GM08714 (cell line): ENCODE results near the gene SLC37A1.

Experiments
- H3K4me3 ChIP-seq: fragments of 200-500 bp; sonication (Bioruptor generic); 2 replicates; pipeline ENCODE4 v1.5.1; 2014; ENCODE audit warnings: mild to moderate bottlenecking, low read length, inconsistent platforms
- ZNF274 ChIP-seq: IDR thresholded peaks from 2 replicates; pipeline ENCODE4 v1.6.1; 2012; ENCODE audit warnings: mild to moderate bottlenecking, low read depth, low read length

Gene SLC37A1

GRCh38 chr21:42568376-42568775 is 54.7 kb downstream of the SLC37A1 start:
- H3K4me3 ChIP-seq: no peak overlapping the region
- no peak for TF ChIP-seq ZNF274

- no peak overlapping the region for H3K4me3 ChIP-seq
- TF ChIP-seq ZNF274: no peak
Observed at GRCh38 chr21:42568866-42569731, 55.4 kb downstream of the SLC37A1 start.

DNA sequence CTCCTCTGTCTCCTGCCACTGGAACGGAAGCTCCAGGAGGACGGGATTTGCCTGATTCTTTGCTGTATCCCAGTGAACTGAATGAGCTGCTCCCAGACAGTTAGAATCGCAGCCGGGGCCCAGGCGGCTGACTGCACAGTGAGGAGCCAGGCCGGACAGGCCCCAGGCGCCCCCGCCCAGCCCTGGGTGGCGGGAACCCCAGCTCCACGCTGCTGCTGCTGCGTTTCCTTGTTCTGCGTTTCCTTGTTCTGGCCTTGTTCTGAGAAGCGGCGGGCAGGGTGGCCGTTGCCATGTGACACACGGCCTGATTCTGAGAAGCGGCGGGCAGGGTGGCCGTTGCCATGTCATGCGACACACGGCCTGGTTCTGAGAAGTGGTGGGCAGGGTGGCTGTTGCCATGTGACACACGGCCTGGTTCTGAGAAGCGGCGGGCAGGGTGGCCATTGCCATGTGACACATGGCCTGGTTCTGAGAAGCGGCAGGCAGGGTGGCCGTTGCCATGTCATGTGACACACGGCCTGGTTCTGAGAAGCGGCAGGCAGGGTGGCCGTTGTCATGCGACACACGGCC is 56.2 kb downstream of the SLC37A1 start:
- H3K4me3 ChIP-seq: no peak overlapping the region
- no peak for TF ChIP-seq ZNF274

GRCh38 chr21:42570362-42570761 is 56.7 kb downstream of the SLC37A1 start:
- TF ChIP-seq ZNF274: no peak
- H3K4me3 ChIP-seq: no peak overlapping the region

GRCh38 chr21:42570841-42571387 is 57.3 kb downstream of the SLC37A1 start:
- no peak overlapping the region for H3K4me3 ChIP-seq
- TF ChIP-seq ZNF274: no peak

DNA sequence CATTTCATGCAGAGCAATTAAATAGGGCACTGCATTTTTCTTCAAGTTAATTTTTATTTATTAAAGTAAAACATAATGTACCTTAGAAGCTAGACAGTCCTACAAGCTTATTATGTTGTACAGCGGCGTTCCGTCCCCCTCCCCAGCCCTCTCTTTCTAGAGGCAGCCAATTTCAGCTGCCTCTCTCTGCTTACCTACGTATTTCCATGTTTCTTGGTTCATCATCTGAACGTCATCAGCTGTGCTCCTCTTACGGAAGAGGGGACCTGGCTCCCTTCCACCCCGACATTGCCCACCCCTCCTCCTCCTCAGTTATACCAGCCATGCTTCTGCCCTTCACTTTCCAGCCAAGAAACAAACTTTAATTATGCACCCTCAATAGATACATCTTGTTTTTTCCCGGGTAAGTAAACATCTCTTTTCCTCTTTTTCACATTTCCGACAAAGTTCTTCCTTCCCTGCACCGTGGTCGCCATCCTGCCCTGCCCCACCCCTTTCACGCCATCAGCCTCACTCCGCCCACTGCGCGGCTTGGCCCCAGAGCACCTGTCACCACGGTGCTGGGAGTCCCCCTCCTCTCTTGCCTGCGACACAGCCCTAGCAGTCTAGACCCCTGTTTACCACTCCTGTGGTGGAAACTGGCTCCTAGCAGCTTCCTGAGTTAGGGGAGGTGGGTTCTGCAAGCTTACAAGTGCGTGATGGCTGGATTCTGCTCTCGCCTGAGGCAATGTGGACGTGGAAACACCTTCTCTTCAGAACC is 57.9 kb downstream of the SLC37A1 start:
- TF ChIP-seq ZNF274: no peak

DNA sequence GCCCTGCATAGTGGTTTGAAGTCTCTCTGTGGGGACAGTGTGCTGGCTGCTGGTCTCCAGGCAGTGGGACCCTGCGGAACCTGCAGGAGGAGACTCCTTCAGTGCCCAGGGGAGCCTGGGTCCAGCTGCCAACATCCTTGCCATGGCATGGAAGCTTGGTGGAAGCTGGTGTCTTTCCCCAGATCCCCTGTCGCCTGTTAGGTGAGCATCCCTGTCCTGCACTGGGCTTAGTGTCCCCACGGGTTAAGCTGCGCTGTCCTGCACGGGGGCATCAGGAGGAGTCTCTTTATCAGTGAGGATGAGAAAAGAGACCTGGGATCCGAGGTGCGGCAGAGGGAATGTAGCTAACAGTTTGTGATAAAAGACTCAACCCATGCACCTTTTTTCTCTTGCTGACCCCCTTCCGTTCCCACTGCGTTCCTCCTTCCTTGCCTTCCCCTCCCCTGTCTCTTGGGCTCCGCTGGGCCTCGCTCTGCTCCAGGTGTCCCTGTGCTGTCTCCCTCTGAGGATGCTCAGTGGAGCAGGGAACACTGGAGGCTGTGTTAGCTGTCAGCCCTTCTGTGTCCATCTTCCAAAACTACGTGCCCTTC is 59.3 kb downstream of the SLC37A1 start:
- no peak overlapping the region for H3K4me3 ChIP-seq
- no peak for TF ChIP-seq ZNF274

More for the DNA sequence above, 57.9 kb downstream of the SLC37A1 start:
- H3K4me3 ChIP-seq: no peak overlapping the region

GRCh38 chr21:42574234-42575027 is 60.8 kb downstream of the SLC37A1 start:
- no peak for TF ChIP-seq ZNF274
- no peak overlapping the region for H3K4me3 ChIP-seq

- no peak overlapping the region for H3K4me3 ChIP-seq
- no peak for TF ChIP-seq ZNF274
Observed at GRCh38 chr21:42575111-42575510, 61.5 kb downstream of the SLC37A1 start.

DNA sequence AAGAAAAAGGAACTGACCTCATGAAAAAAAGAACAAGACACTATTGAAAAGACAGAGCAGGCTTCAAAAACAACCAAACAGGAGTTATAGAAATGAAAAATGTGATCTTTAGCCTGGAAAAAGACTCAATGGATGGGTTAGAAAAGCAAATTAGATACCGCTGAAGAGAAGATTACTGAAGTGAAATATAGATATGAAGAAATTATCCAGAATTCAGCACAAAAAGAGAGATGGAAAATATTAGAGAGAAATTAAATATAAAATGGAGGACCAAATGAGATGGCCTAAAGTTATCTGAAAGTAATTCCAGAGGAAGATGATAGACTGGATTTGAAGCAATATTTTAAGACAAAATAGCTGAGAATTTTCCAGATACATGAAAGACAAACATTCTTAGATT is 63.0 kb downstream of the SLC37A1 start:
- H3K4me3 ChIP-seq: no peak overlapping the region
- TF ChIP-seq ZNF274: no peak

- H3K4me3 ChIP-seq: no peak overlapping the region
- no peak for TF ChIP-seq ZNF274
Observed at GRCh38 chr21:42578034-42578433, 64.4 kb downstream of the SLC37A1 start.

DNA sequence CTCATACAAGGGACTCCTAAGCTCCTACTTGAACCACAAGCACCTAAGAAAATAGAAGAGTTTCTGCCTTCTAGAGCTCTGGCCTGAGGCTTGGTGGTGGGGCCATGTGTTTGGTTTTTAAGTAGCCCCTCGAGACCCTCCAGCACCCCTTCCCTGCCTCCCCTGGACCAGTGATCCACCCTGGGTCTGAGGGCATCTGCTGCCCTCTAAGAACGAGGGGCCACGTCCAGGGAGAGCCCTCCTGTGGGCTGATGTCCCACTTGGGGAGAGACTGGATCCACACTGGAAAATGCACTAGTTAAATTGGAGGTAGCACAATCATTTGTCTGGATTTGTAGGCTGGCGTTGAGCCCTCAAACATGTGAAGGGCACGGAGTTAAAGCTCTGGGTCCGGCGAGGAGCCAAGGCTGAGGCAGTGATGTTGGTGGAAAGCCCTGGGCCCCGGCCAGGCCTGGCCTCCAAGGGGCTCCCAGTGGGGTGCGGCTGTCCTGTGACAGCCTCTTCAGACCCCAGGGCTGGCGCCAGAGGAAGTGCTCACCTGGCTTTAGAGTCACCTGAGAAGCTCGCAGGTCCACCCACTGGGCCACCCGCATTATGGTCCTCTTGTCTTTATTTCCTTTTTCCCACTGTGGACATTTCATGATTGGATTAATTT is 65.2 kb downstream of the SLC37A1 start:
- no peak for TF ChIP-seq ZNF274
- H3K4me3 ChIP-seq: no peak overlapping the region
